SIG-M5 treated with dmso at 0.1 percent for 504 hours (cell line): ENCODE data around the gene KNDC1.
"Not testable (repeated sequence)": the region's sequence is repeated elsewhere in the genome, so short reads cannot be mapped to it uniquely, and the experiment has no call there.

Experiments used
- DNase-seq: peaks from one replicate; lab custom pipeline; 2025; ENCODE audit not compliant: unreplicated experiment; lab: John Stamatoyannopoulos, UW

KNDC1 gene

GRCh38 chr10:133141144-133141957, 18.7 kb upstream of the KNDC1 start:
- DNase-seq: no peak

DNA sequence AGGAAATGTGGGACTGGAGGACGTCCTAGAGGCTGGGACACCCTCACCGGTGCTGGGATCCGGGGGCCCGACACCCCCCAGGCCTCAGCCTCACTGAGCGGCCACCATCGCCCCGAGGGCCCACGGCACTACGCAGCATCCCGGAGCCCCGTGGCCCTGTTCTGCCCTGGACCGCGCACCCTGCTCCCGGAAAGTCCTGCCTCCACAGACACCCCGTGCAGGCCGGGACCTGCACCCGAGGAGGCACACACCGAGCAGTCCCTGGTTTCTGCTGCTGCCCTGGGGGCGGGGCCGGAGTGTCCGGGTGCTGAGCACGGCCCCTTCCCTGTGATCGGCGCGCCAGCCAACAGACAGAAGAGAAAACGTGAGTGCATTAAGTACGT, 18.1 kb upstream of the KNDC1 start:
- DNase-seq: no peak

DNA sequence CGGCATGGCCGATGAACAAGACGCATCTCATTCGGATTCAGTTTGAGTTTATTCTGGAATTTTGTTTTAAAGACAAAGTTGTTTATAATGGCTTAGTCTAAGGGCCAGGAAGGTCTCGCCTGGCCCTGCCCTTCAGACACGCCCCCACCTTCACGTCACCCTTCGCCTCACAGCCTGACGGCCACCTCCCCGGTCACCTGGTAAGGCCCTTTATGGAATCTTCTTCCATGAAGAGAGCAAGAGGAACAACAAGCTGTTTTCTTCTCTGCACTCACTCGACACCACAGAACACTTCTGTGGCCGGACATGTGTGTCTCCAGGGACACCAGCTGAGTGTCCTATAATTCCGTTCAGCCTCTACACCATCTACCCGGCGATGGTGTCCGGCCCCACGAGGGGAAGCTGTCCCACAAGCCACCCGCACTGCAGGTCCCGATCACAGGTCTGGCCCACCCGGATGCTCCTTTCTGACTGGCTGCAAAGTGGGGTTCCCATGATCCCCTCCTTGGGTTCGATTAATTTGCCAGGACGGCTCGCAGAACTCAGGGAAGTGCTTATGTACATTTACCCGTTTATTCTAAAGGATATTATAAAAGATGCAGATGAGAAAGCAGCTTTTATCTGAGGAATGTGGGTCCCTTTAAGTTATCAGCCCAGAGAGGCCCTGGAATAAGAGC, 17.4 kb upstream of the KNDC1 start:
- DNase-seq: no peak

DNA sequence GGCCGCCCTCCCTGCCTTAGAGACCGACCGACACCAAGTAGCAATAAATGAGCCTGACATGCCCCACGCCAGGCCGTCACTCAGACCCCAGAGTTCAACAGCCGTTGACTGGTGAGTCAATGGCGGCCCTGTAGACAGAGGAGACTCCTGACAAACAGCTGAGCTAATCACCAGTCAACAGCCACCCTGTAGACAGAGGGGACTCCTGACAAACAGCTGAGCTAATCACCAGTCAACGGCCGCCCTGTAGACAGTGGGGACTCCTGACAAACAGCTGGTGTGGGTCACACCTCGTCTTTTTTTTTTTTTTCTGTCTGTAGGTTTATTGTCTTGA, 16.9 kb upstream of the KNDC1 start:
- DNase-seq: no peak

- no peak for DNase-seq
These were observed 16.5 kb upstream of the KNDC1 start for GRCh38 chr10:133143546-133143945.

GRCh38 chr10:133144771-133145170, 15.2 kb upstream of the KNDC1 start:
- no peak for DNase-seq

DNA sequence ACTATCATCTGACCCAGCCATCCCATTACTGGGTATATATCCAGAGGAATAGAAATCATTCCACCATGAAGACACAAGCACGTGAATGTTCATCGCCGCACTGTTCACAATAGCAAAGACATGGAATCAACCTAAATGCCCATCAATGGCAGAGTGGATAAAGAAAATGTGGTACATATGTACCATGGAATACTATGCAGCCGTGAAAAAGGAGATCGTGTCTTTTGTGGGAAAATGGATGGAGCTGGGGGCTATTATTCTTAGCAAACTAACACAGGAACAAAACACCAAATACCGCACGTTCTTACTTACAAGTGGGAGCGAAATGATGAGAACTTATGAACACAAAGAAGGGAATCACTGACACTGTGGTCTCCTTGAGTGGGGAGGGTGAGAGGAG, 9.8 kb upstream of the KNDC1 start:
- no peak for DNase-seq

DNA sequence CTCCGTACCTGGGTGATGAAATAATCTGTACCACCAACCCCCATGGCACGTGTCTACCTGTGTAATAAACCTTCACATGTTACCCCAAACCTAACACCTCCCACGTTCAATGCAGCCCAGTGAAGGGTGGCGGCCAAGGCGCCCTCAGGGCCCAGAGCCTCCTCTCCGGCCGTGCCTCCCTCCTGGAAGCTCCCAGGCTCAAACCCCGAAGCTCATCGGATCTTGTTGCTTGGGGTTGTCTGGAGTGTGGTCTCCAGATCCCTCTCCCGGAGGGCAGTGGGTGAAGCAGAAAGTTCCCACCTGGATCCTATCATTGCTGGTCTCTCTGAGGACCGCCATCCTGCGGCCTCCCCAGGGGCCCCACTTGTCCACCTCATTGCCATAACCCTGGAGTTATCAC, 9.4 kb upstream of the KNDC1 start:
- DNase-seq: no peak

GRCh38 chr10:133151071-133151470, 8.9 kb upstream of the KNDC1 start:
- not testable (repeated sequence) for DNase-seq

GRCh38 chr10:133151543-133151972, 8.5 kb upstream of the KNDC1 start:
- no peak for DNase-seq

DNA sequence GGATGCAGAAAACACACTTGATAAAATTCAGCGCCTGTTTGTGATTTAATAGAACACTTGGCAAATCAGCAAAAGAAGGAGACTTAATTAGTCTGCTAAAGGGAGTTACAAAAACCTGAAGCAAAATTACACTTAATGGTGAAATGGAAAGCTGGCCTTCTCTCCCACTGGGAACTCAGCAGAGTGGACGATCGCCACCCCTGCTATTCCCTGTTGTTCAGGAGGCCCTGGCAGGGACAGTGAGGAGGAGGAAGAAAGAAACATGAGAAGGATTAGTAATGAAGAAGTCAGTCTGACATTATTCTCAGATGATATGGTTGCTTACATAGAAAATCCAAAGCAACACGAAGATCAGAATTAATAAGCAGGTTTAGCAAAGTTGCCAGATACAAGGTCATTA, 5.6 kb upstream of the KNDC1 start:
- DNase-seq: no peak

GRCh38 chr10:133154996-133155778, 4.8 kb upstream of the KNDC1 start:
- no peak for DNase-seq

DNA sequence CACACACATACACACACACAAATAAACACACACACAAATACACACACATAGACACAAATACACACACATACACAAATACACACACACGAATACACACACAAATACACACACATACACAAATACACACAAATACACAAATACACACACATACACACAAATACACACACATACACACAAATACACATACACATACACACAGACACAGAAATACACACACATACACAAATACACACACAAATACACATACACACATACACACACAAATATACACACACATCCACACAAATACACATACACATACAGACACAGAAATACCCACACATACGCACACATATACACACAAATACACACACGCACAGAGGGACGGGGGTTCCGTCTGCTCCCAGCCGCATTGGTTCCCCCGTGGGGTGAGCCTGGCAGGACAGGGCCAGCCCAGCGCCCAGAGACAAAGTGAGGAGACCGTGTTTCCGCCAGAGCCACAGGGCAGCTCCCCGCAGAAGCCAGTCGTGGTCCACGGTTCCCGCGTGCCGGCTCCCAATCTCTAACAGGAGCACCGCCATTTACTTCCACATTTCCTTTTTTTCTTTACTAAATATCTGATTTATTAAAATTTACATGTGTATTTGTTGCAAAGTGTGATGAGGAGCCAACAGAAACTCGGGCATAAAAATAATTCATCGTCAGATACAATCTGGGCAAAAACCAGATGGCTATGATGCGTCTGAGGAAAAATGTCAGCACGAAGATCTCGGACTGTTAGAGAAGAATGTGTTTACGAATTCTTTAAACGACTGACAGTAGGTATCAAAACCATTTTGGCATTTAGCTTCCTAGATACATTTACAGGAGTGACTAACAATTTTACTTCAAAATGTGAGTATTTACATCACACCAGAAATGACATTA, 3.1 kb upstream of the KNDC1 start:
- DNase-seq: no peak

- no peak for DNase-seq
These were observed 2.2 kb upstream of the KNDC1 start for GRCh38 chr10:133157662-133158436.

DNA sequence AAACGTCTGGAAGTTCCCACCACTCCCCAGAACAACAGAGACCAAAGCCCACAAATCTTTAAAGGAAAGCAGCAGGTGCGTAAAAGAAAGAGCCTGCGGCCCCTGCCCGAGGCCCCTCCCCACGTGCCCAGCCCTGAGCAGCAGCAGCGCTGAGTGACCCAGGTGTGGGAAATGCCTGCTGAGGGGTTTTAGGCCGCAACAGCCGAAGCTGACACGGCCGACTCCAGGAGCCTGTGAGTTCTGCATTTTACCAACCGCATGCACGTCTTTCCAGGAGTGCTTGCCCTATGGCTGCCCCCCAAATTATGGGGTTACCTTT, 1.6 kb upstream of the KNDC1 start:
- no peak for DNase-seq

DNA sequence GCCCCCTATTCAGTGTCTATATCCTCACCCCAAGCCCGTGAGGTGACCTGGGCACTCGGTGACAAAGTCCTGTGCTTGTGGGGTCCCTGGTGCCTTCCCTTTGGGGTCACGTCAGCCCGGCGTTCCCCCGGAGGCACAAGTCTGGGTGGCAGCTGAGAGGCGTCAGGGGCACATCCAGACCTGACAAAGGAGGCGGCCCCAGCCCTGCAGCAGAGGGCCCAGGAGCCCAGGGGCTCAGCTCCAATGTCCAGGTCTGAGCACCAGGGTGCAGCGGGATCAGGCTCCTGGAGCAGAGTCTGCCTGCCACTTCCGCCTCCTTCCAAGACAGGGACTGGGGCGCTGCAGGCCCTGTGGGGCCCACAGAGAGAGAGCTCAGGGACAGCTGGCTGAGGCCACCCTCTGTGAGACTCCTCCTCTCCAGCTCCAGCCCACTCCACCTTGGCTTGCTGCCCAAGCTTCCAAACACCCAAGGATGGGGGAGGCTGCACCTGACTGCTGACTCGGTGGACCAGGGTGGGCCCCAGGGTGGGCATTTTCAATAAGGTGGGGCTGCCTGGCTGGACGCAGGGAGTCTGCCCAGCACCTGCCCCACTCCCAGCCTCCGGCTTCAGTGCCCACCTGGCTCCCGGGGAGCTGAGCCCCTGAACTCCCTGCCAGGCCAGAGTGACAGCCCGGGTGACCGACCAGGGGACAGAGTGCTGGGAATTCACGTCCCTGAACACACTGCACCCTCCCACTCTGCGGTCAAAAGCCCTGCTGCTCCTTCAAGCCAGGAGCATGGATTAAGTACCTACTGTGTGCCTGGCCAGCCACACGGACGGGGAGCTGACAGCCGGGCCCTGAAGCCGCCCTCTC, 1.0 kb upstream of the KNDC1 start:
- DNase-seq: no peak

DNA sequence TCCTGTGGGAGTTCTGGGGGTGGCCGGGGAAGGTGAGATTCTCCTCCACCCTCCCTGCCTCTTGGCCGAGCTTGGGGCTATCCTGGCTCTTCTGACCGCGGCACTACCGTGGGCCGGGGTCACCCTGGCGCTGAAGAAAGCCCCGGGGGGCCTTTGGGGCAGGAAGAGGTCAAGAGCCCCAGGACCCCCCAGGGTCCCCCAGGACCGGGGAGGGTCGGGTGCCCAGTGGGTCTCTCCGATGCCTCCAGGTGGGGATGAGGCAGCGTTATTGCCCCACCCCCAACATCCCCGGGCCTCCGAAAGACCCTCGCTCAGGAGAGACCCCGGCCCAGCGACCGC, 439 bp upstream of the KNDC1 start:
- no peak for DNase-seq

- DNase-seq: no peak
These were observed 930 bp downstream of the KNDC1 start for GRCh38 chr10:133160826-133161471.

DNA sequence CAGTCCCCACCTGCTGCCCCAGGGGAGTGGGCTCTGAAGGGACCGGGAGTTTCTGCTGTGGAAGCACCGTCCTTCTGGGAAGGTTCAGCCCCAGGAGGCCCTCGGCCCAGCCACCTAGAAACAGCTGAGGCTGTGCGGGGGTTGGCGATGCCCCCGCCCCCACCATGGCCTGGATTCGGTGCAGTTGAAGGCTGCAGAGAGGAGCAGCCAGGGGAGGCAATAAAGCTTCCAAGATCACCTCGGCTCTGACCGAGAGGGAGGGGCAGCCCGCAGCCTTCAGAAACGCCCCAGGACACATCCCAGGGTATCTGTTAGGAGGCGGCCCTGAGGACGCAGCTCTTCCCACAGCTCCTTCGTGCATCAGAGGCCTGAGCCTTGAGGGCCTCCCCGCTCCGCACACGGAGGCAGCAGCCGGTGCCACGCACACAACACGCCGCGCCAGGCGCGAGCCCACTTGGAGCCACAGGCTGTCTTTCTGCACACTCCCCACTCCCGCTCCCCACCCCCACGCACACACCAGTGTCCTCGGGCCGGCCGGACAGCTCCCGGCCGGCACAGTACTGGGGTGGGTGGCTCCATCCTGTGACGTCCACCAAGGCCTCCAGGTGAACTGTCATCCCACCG, 1.6 kb downstream of the KNDC1 start:
- DNase-seq: no peak
